A549 treated with ZK216348 at 1 μM for 4 hours (cell line): ENCODE results near the gene TRIM49C. TPM values are rescaled to one million over a fixed set of nuclear protein-coding genes. Genes with fewer than 3 reads are reported as not detected.

ENCODE experiments used
- total RNA-seq: library from RNA; stranded (reverse); fragments of 200-300 nt; extraction: Qiagen RNA extraction; gene quantifications from 5 replicates; pipeline ENCODE4 v1.2.3, GENCODE V29; 2022; ENCODE audit warnings: low read depth

Gene TRIM49C, protein sequence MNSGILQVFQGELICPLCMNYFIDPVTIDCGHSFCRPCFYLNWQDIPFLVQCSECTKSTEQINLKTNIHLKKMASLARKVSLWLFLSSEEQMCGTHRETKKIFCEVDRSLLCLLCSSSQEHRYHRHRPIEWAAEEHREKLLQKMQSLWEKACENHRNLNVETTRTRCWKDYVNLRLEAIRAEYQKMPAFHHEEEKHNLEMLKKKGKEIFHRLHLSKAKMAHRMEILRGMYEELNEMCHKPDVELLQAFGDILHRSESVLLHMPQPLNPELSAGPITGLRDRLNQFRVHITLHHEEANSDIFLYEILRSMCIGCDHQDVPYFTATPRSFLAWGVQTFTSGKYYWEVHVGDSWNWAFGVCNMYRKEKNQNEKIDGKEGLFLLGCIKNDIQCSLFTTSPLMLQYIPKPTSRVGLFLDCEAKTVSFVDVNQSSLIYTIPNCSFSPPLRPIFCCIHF
- not detected in 5 replicates for total RNA-seq

DNA sequence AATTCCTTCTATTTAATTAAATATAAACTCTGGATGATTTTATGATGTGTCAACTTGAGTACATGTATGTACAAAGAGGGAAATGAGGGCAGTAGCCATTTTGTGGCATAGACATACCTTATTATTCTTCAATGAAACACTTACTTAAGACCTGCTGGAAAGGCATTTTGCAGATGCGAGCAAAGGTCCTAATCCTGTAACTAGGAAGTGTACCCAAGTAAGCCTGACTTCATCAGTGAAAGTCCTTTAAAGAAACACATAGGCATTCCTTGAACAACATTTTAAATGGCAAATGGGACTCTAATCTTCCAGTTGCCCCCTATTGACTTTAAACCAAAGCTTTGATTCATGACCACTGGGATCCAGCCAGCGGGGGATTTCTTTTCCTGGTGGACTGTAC is at the start of gene TRIM49C:
Gene TRIM49C, plus strand, starts transcription at position 301 of the 400 bp plus-strand sequence. CDS start 4,106 bp downstream, outside the sequence.

DNA sequence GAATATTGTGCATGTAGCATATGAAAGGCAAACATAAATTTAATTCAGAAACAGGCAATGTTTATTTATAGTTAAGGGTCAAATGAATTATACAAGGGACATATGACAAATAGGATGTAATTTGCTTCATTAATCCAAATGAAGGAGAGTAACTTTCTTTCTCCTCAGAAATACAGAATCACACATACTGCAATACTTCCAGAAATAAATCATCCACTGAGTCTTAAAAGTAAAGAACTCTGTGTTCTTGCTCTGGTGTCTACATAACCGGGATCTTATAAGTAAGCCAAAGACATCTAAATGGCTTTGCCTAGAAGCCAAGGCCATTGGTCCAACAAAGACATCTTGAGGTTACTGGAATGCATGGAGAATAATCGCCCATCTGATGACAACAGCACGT is 54.7 kb downstream of the TRIM49C start, which contains the start of gene UBTFL1:
Gene UBTFL1, plus strand, starts transcription at position 301 of the 400 bp plus-strand sequence. Its CDS starts 0 bp downstream, at position 301.

Other genes with a start within 250 kb of the TRIM49C start
- gene TRIM49, start 222.5 kb upstream of the TRIM49C start, total RNA-seq: not detected in 5 replicates
- not detected in 5 replicates for gene TRIM64B, start 152.6 kb upstream of the TRIM49C start, total RNA-seq
- gene TRIM49D1, start 108.9 kb upstream of the TRIM49C start, total RNA-seq: 0.09 TPM in 1 of 5 replicates, not detected in the others
- not detected in 5 replicates for gene TRIM49D2, start 107.0 kb upstream of the TRIM49C start, total RNA-seq
- gene TRIM64, start 65.1 kb upstream of the TRIM49C start, total RNA-seq: not detected in 5 replicates
- not detected in 5 replicates for gene UBTFL1, start 54.8 kb downstream of the TRIM49C start, total RNA-seq
- gene NAALAD2, start 103.6 kb downstream of the TRIM49C start, total RNA-seq: not detected in 5 replicates
- gene CHORDC1, start 191.9 kb downstream of the TRIM49C start, total RNA-seq: 73.9 to 105 TPM (median 97.9 TPM) in 5 replicates